ENCODE results near the gene CCN5. TPM values are rescaled to one million over a fixed set of nuclear protein-coding genes. Genes with fewer than 3 reads are reported as not detected.

The CCN5 gene
- total RNA-seq, 2 donors from 2014 or later, result 62.9 to 64.3 TPM

GRCh38 chr20:44723798-44724362 is 8.7 kb downstream of the CCN5 start:
- Histone ChIP-seq H3K36me3 (no peaks in the 10 kb centered on the region), H3K27me3 (replicated peaks; ENCODE audit: insufficient read depth) (no peaks in the 10 kb centered on the region), H3K4me1 (replicated peaks) (no peaks in the 10 kb centered on the region), H3K9me3 (no peaks in the 10 kb centered on the region), H3K27ac (no peak overlapping the region), H3K4me3 (no peak overlapping the region)
- no peak for DNase-seq (ENCODE audit: low spot score)
- 92% methylated on average over 9 of the region's 9 CpGs for WGBS
- intact Hi-C loops (cut with DNase I), result no loop called here
- TF ChIP-seq CTCF (IDR thresholded peaks at IDR 0.05), result no peak
- TF ChIP-seq POLR2A (IDR thresholded peaks at IDR 0.05), result no peak
- TF ChIP-seq POLR2AphosphoS5 (IDR thresholded peaks at IDR 0.05), result no peak

GRCh38 chr20:44724423-44725091 is 9.4 kb downstream of the CCN5 start:
- 52% methylated on average over 20 of the region's 26 CpGs for WGBS
- no peaks in the 10 kb centered on the region for H3K9me3 ChIP-seq

GRCh38 chr20:44725837-44726236 is 10.7 kb downstream of the CCN5 start:
- Histone ChIP-seq H3K36me3 (no peaks in the 10 kb centered on the region), H3K27ac (no peak overlapping the region), H3K27me3 (replicated peaks; ENCODE audit: insufficient read depth) (no peaks in the 10 kb centered on the region), H3K4me3 (no peak overlapping the region), H3K9me3 (no peaks in the 10 kb centered on the region), H3K4me1 (replicated peaks) (peaks cover 3% of the 10 kb centered on the region)
- intact Hi-C loops (cut with DNase I), result no loop called here
- TF ChIP-seq CTCF (IDR thresholded peaks at IDR 0.05) (no peak), POLR2A (IDR thresholded peaks at IDR 0.05) (no peak), POLR2AphosphoS5 (IDR thresholded peaks at IDR 0.05) (no peak)
- no peak for DNase-seq (ENCODE audit: low spot score)
- WGBS, result 67% methylated on average over 5 of the region's 5 CpGs

More at GRCh38 chr20:44724423-44725091, 9.4 kb downstream of the CCN5 start:
- Histone ChIP-seq H3K4me1 (replicated peaks) (peaks cover 3% of the 10 kb centered on the region), H3K27me3 (replicated peaks; ENCODE audit: insufficient read depth) (no peaks in the 10 kb centered on the region), H3K36me3 (no peaks in the 10 kb centered on the region), H3K4me3 (no peak overlapping the region), H3K27ac (no peak overlapping the region)
- intact Hi-C loops (cut with DNase I), result no loop called here
- DNase-seq (ENCODE audit: low spot score), result no peak
- TF ChIP-seq POLR2AphosphoS5 (IDR thresholded peaks at IDR 0.05), result no peak
- no peak for TF ChIP-seq POLR2A (IDR thresholded peaks at IDR 0.05)
- TF ChIP-seq CTCF (IDR thresholded peaks at IDR 0.05), result no peak

GRCh38 chr20:44727039-44727438 is 11.9 kb downstream of the CCN5 start:
- Histone ChIP-seq H3K27ac (no peak overlapping the region), H3K36me3 (no peaks in the 10 kb centered on the region), H3K27me3 (replicated peaks; ENCODE audit: insufficient read depth) (no peaks in the 10 kb centered on the region), H3K4me3 (no peak overlapping the region), H3K4me1 (replicated peaks) (peaks cover 3% of the 10 kb centered on the region), H3K9me3 (no peaks in the 10 kb centered on the region)
- intact Hi-C loops (cut with DNase I), result no loop called here
- DNase-seq (ENCODE audit: low spot score), result no peak
- WGBS, result 93% methylated on average over 11 of the region's 11 CpGs
- no peak for TF ChIP-seq POLR2A (IDR thresholded peaks at IDR 0.05)
- TF ChIP-seq CTCF (IDR thresholded peaks at IDR 0.05), result no peak
- no peak for TF ChIP-seq POLR2AphosphoS5 (IDR thresholded peaks at IDR 0.05)

- H3K9me3 ChIP-seq, result no peaks in the 10 kb centered on the region
- 65% methylated on average over 2 of the region's 2 CpGs for WGBS
- H3K4me1 ChIP-seq (replicated peaks), result peaks cover 3% of the 10 kb centered on the region
- intact Hi-C loops (cut with DNase I), result no loop called here
- H3K27ac ChIP-seq, result no peak overlapping the region
- H3K36me3 ChIP-seq, result no peaks in the 10 kb centered on the region
- H3K27me3 ChIP-seq (replicated peaks; ENCODE audit: insufficient read depth), result no peaks in the 10 kb centered on the region
- TF ChIP-seq POLR2A (IDR thresholded peaks at IDR 0.05), result no peak
- TF ChIP-seq CTCF (IDR thresholded peaks at IDR 0.05), result no peak
- DNase-seq (ENCODE audit: low spot score), result no peak
- no peak overlapping the region for H3K4me3 ChIP-seq
Observed at GRCh38 chr20:44727651-44728050, 12.5 kb downstream of the CCN5 start.

Measured in prostate gland (tissue), 2 donors.